H1 (cell line): ENCODE measurements around the gene EXD3. TPM values are rescaled to one million over a fixed set of nuclear protein-coding genes. Genes with fewer than 3 reads are reported as not detected.

Experiments
- CTCF ChIA-PET: fragments of 300-600 bp; sonication (Branson Sonifier 250); formaldehyde crosslinking; loops from one replicate; lab custom pipeline; 2021; ENCODE audit not compliant: partially characterized antibody; lab: Charles Lee
- POLR2A ChIA-PET: fragments of 300-600 bp; sonication (Branson Sonifier 250); formaldehyde crosslinking; loops from one replicate; lab custom pipeline; 2021; ENCODE audit warnings: inconsistent platforms; ENCODE audit not compliant: partially characterized antibody; lab: Charles Lee
- DNase-seq, 2 experiments: peaks; one replicate each; pipeline versions ENCODE4 v3.0.0 to v3.0.0-alpha.2; 2010 to 2022; ENCODE audit warnings: low spot score in 2 of 2, low read depth in 1 of 2, mixed read lengths in 1 of 2
- FAIRE-seq: peaks from 2 replicates; lab custom pipeline; 2011; peaks lifted over from hg19 to GRCh38; lab: Jason Lieb, UNC
- H2AFZ ChIP-seq: 2 replicates; pipeline ENCODE4 v1.8.1; 2012; ENCODE audit warnings: low read length, inconsistent platforms
- H2AK5ac ChIP-seq: 2 replicates; pipeline ENCODE4 v1.6.1; 2013; ENCODE audit warnings: low read depth, low read length
- H2BK120ac ChIP-seq: replicated peaks from 2 replicates; pipeline ENCODE3; 2013; ENCODE audit warnings: low read depth, low read length, inconsistent platforms
- H2BK12ac ChIP-seq: 2 replicates; pipeline ENCODE4 v1.6.1; 2013; ENCODE audit warnings: low read depth, low read length
- H2BK15ac ChIP-seq: 2 replicates; pipeline ENCODE4 v1.6.1; 2013; ENCODE audit warnings: low read length
- H2BK20ac ChIP-seq: 2 replicates; pipeline ENCODE4 v1.6.1; 2013; ENCODE audit warnings: low read length
- H2BK5ac ChIP-seq: 2 replicates; pipeline ENCODE4 v1.6.1; 2013; ENCODE audit warnings: low read depth, low read length
- H3K14ac ChIP-seq: 2 replicates; pipeline ENCODE4 v1.6.1; 2013; ENCODE audit warnings: inconsistent platforms; ENCODE audit not compliant: insufficient read length
- H3K18ac ChIP-seq: 2 replicates; pipeline ENCODE4 v1.6.1; 2013; ENCODE audit warnings: low read length; ENCODE audit errors: extremely low read depth
- H3K23ac ChIP-seq: 2 replicates; pipeline ENCODE4 v1.6.1; 2013; ENCODE audit warnings: inconsistent platforms; ENCODE audit not compliant: insufficient read length
- H3K23me2 ChIP-seq: 2 replicates; pipeline ENCODE4 v1.6.1; 2013; ENCODE audit warnings: low read depth, low read length
- H3K27ac ChIP-seq: 2 replicates; pipeline ENCODE4 v1.6.1; 2011; ENCODE audit warnings: low read depth, low read length, inconsistent platforms
- H3K27me3 ChIP-seq, 4 experiments: replicated peaks in 1 of 4; 1 replicate in 1 of 4; 2 replicates in 3 of 4; pipeline versions ENCODE4 v1.6.1 to v1.8.1; 2011 to 2013; ENCODE audit warnings: low read length in 3 of 4, mild to moderate bottlenecking in 3 of 4, inconsistent platforms in 2 of 4, mixed read lengths in 2 of 4, moderate library complexity in 1 of 4; ENCODE audit not compliant: control insufficient read depth in 3 of 4, insufficient read depth in 3 of 4; ENCODE audit errors: extremely low read depth in 1 of 4
- H3K36me3 ChIP-seq, 4 experiments: 2 replicates each; pipeline versions ENCODE4 v1.6.1 to v1.8.1; 2011 to 2013; ENCODE audit warnings: mild to moderate bottlenecking in 4 of 4, low read length in 3 of 4, moderate library complexity in 2 of 4, control low read depth in 1 of 4, inconsistent platforms in 1 of 4; ENCODE audit not compliant: insufficient read depth in 4 of 4, control insufficient read depth in 2 of 4
- H3K4ac ChIP-seq: replicated peaks from 2 replicates; pipeline ENCODE3; 2013; ENCODE audit warnings: low read length, low read depth, mixed read lengths, inconsistent platforms; ENCODE audit not compliant: insufficient read length
- H3K4me1 ChIP-seq, 4 experiments: replicated peaks in 1 of 4; 1 replicate in 1 of 4; 2 replicates in 3 of 4; pipeline versions ENCODE4 v1.6.1 to v1.8.1; 2011 to 2013; ENCODE audit warnings: low read length in 3 of 4, inconsistent platforms in 2 of 4, mixed read lengths in 1 of 4; ENCODE audit not compliant: insufficient read depth in 4 of 4, control insufficient read depth in 3 of 4
- H3K4me2 ChIP-seq, 2 experiments: 2 replicates each; pipeline versions ENCODE4 v1.6.1 to v1.8.1; 2011 to 2013; ENCODE audit warnings: low read depth in 2 of 2, low read length in 2 of 2, control low read depth in 1 of 2, inconsistent platforms in 1 of 2, mild to moderate bottlenecking in 1 of 2; ENCODE audit not compliant: insufficient read depth in 1 of 2
- H3K4me3 ChIP-seq, 4 experiments: fragments of 200-600, 300-600 bp in 1 of 4; sonication (generic), shearing (Covaris generic), sonication (Bioruptor Twin) in 1 of 4; 2 replicates each; pipeline versions ENCODE4 v1.5.1 to v1.8.1; 2011 to 2016; ENCODE audit warnings: low read length in 4 of 4, low read depth in 3 of 4, control low read depth in 2 of 4, inconsistent platforms in 2 of 4, mild to moderate bottlenecking in 2 of 4, mixed read lengths in 1 of 4, moderate library complexity in 1 of 4; ENCODE audit not compliant: insufficient read depth in 2 of 4; ENCODE audit errors: extremely low read depth in 1 of 4
- H3K56ac ChIP-seq: replicated peaks from 2 replicates; pipeline ENCODE3; 2013; ENCODE audit warnings: low read depth, mild to moderate bottlenecking, mixed read lengths, low read length, inconsistent platforms; ENCODE audit not compliant: insufficient read length
- H3K79me1 ChIP-seq: 2 replicates; pipeline ENCODE4 v1.6.1; 2013; ENCODE audit warnings: low read depth, low read length, control low read depth
- H3K79me2 ChIP-seq, 2 experiments: 2 replicates each; pipeline versions ENCODE4 v1.6.1 to v1.8.1; 2012 to 2013; ENCODE audit warnings: low read length in 2 of 2, mild to moderate bottlenecking in 2 of 2, inconsistent platforms in 1 of 2; ENCODE audit not compliant: insufficient read depth in 2 of 2, control insufficient read depth in 1 of 2
- H3K9ac ChIP-seq, 4 experiments: replicated peaks in 1 of 4; 1 replicate in 1 of 4; 2 replicates in 3 of 4; pipeline versions ENCODE4 v1.6.1 to v1.8.1; 2011 to 2013; ENCODE audit warnings: low read depth in 3 of 4, low read length in 3 of 4, control low read depth in 2 of 4, mild to moderate bottlenecking in 2 of 4, moderate library complexity in 2 of 4, inconsistent platforms in 1 of 4; ENCODE audit errors: extremely low read depth in 1 of 4
- H3K9me3 ChIP-seq, 2 experiments: 2 replicates each; pipeline versions ENCODE4 v1.6.1 to v1.8.1; 2012 to 2013; ENCODE audit warnings: mild to moderate bottlenecking in 2 of 2, moderate library complexity in 2 of 2, control low read depth in 1 of 2, inconsistent platforms in 1 of 2, low read depth in 1 of 2, low read length in 1 of 2, mixed read lengths in 1 of 2; ENCODE audit not compliant: insufficient read depth in 2 of 2
- H4K20me1 ChIP-seq, 2 experiments: replicated peaks in 1 of 2; 2 replicates each; pipeline versions ENCODE3 to v1.8.1; 2011 to 2013; ENCODE audit warnings: inconsistent platforms in 2 of 2, low read length in 2 of 2, mild to moderate bottlenecking in 1 of 2; ENCODE audit not compliant: insufficient read depth in 2 of 2, control insufficient read depth in 1 of 2
- H4K5ac ChIP-seq: 2 replicates; pipeline ENCODE4 v1.6.1; 2013; ENCODE audit warnings: low read length, low read depth, mixed read lengths, inconsistent platforms; ENCODE audit not compliant: insufficient read length
- H4K8ac ChIP-seq: 2 replicates; pipeline ENCODE4 v1.8.0; 2013; ENCODE audit warnings: mild to moderate bottlenecking, moderate library complexity, low read length, inconsistent platforms; ENCODE audit not compliant: insufficient read depth; ENCODE audit errors: extremely low read depth
- H4K91ac ChIP-seq: replicated peaks from 2 replicates; pipeline ENCODE3; 2013; ENCODE audit warnings: low read length, mixed read lengths, inconsistent platforms; ENCODE audit not compliant: insufficient read length
- ATF3 ChIP-seq: IDR thresholded peaks from 2 replicates; pipeline ENCODE4 v1.6.1; 2011; ENCODE audit warnings: low read depth, mild to moderate bottlenecking, low read length; ENCODE audit not compliant: insufficient read depth
- BCL11A ChIP-seq, 2 experiments: IDR thresholded peaks; one replicate each; pipeline ENCODE4 v1.6.1; 2011; ENCODE audit warnings: low read depth in 2 of 2, low read length in 2 of 2, mild to moderate bottlenecking in 2 of 2
- EGR1 ChIP-seq: IDR thresholded peaks from 2 replicates; pipeline ENCODE4 v1.6.1; 2011; ENCODE audit warnings: low read depth, low read length, borderline replicate concordance
- EP300 ChIP-seq, 2 experiments: IDR thresholded peaks; 1 replicate in 1 of 2; 2 replicates in 1 of 2; pipeline ENCODE4 v1.6.1; 2011 to 2012; ENCODE audit warnings: low read depth in 2 of 2, low read length in 2 of 2, mild to moderate bottlenecking in 2 of 2, borderline replicate concordance in 1 of 2, inconsistent platforms in 1 of 2, moderate library complexity in 1 of 2
- GABPA ChIP-seq: IDR thresholded peaks from 2 replicates; pipeline ENCODE4 v1.6.1; 2011; ENCODE audit warnings: mild to moderate bottlenecking, low read length, moderate library complexity, borderline replicate concordance; ENCODE audit not compliant: insufficient read depth
- KDM4A ChIP-seq: IDR thresholded peaks from one replicate; pipeline ENCODE4 v1.7.1; 2012; ENCODE audit warnings: low read depth, mild to moderate bottlenecking, moderate library complexity, low read length, inconsistent platforms; ENCODE audit not compliant: severe bottlenecking
- PHF8 ChIP-seq: fragments of 200-600 bp; sonication (generic); conservative IDR thresholded peaks from 2 replicates; pipeline ENCODE4 v1.7.1; 2012; ENCODE audit warnings: low read depth, mild to moderate bottlenecking, inconsistent platforms, low read length, moderate library complexity
- SIRT6 ChIP-seq: IDR thresholded peaks from one replicate; pipeline ENCODE4 v1.7.1; 2012; ENCODE audit warnings: low read length, inconsistent platforms
- TEAD4 ChIP-seq: IDR thresholded peaks from 2 replicates; pipeline ENCODE4 v1.6.1; 2012; ENCODE audit warnings: low read depth, low read length, inconsistent platforms, mixed read lengths
- WGBS, 2 experiments: shearing (Covaris generic) in 1 of 2; methylation state at CpG; one replicate each; pipeline versions ENCODE4 v1.1.6 to v1.1.7; 2013 to 2015; ENCODE audit warnings: low lambda C conversion rate in 2 of 2, mixed read lengths in 2 of 2, inconsistent platforms in 1 of 2, low coverage in 1 of 2, missing lambda C conversion rate in 1 of 2; ENCODE audit not compliant: insufficient replicate concordance in 2 of 2, insufficient coverage in 1 of 2, insufficient read length in 1 of 2; ENCODE audit errors: extremely low coverage in 1 of 2, missing lambda C conversion rate in 1 of 2; 5-methylcytosine and 5-hydroxymethylcytosine counted together
- polyA plus RNA-seq, 7 experiments: library from polyadenylated mRNA; depleted of rRNA in 3 of 7; stranded (reverse) in 5 of 7; unstranded in 2 of 7; fragments of >200 nt in 5 of 7; fragments of 200-250 nt in 2 of 7; gene quantifications; 1 replicate in 5 of 7; 2 replicates in 1 of 7; 4 replicates in 1 of 7; pipeline versions ENCODE4 v1.2.1 to v1.2.3, GENCODE V29; 2011 to 2013; ENCODE audit warnings: missing spikeins in 2 of 7, mixed read lengths in 2 of 7
- total RNA-seq: library from RNA; stranded (reverse); fragmentation: NEBNext Ultra II Directional; extraction: Animal tissue kit (Norgen Biotek cat#: 25700); gene quantifications from 2 replicates; pipeline ENCODE4 v1.2.1, GENCODE V29; 2021
- TF ChIP-seq, protein P1 (sequence below): IDR thresholded peaks from 2 replicates; pipeline ENCODE4 v1.6.1; 2011; ENCODE audit warnings: low read length, improper control_type of control experiment

EXD3 gene
- total and polyA plus RNA-seq, 2 of the 8 experiments (the other 6 are each of a cell fraction or from before 2014, with no cell fraction given), result 7.2 to 9.4 TPM

DNA sequence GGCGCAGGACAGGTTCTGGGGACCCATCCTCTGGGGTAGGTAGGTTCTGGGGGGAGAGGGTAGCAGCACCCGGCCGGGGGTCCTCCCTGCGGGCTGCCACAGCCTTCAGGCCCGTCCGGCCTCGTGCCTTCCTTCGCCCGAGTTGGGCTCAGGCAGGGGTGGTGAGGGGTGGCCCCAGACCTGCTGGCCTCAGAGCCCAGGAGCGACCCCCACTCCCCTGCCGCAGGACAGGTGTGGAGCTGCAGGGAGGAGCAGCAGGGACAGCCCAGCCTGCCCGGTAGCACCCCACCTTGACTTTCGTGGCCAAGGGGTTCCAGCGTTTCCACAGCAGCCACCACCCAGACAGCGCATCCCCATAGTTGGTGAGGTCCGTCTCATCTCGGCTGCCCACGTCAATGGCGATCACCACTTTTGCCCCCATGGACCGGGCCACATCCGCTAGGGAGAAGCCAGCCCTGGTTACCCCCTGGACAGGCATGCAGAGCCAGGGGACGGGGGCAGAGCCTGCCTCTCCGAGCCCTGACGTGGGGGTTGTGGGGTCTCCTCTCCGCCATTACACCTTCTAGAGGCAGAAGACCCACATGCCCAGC, 39.5 kb upstream of the EXD3 start:
- H4K8ac ChIP-seq, result no peak overlapping the region; the same call in 1 of the 2 replicates
- H3K9me3 ChIP-seq, result no peaks in the 10 kb centered on the region; a peak in 1 of 4 replicates
- no peak overlapping the region for H3K4ac ChIP-seq
- no peak overlapping the region for H2BK120ac ChIP-seq
- no peak overlapping the region for H3K18ac ChIP-seq
- no peak overlapping the region for H3K27ac ChIP-seq
- no peak overlapping the region for H2AK5ac ChIP-seq
- FAIRE-seq (no peak), DNase-seq (no peak)
- H3K56ac ChIP-seq, result no peak overlapping the region
- H4K91ac ChIP-seq, result no peak overlapping the region
- H3K79me2 ChIP-seq, result no peaks in the 10 kb centered on the region; a peak in 1 of 4 replicates
- no peak overlapping the region for H2BK5ac ChIP-seq
- peaks cover 8% of the 10 kb centered on the region; the same call in 1 of the 2 replicates for H3K23me2 ChIP-seq
- no peak overlapping the region for H4K5ac ChIP-seq
- POLR2A ChIA-PET, result interaction anchor here (2.0 kb wide), 1 partner anchor 9 kb away, joined by 6 read pairs; no protein-coding TSS in a partner anchor
- H3K27me3 ChIP-seq, result peaks cover 0 to 19% (median 13%) of the 10 kb centered on the region in 4 experiments; a peak in 5 of 7 replicates
- H3K79me1 ChIP-seq, result peaks cover 3% of the 10 kb centered on the region; the same call in 1 of the 2 replicates
- H2AFZ ChIP-seq, result no peak overlapping the region
- no peak overlapping the region for H2BK12ac ChIP-seq
- H2BK15ac ChIP-seq, result no peak overlapping the region
- H3K4me1 ChIP-seq, result peaks cover 0 to 18% (median 8%) of the 10 kb centered on the region in 4 experiments; a peak in 6 of 7 replicates
- H2BK20ac ChIP-seq, result no peak overlapping the region
- peak overlapping the region; percentile 44 to 56; a peak in 3 of 4 replicates for H3K4me2 ChIP-seq
- no peak overlapping the region for H3K14ac ChIP-seq
- 89% methylated on average over 18 of the region's 25 CpGs; no CpG with 5 or more reads in 1 of the 2 experiments for WGBS, 2 experiments
- CTCF ChIA-PET, result interaction anchor here (1.0 to 1.4 kb wide), 5 partner anchors 9 to 19 kb away, joined by 3 to 6 read pairs (median 3); no protein-coding TSS in a partner anchor
- no peak overlapping the region for H3K9ac ChIP-seq
- no peak overlapping the region for H3K23ac ChIP-seq
- H4K20me1 ChIP-seq, result peaks cover 0 to 10% of the 10 kb centered on the region in 2 experiments
- H3K4me3 ChIP-seq, result peak overlapping the region in 1 of 4 experiments; percentile 51; a peak in 1 of 8 replicates
- H3K36me3 ChIP-seq, result no peaks in the 10 kb centered on the region
- TF ChIP-seq, protein P1, sequence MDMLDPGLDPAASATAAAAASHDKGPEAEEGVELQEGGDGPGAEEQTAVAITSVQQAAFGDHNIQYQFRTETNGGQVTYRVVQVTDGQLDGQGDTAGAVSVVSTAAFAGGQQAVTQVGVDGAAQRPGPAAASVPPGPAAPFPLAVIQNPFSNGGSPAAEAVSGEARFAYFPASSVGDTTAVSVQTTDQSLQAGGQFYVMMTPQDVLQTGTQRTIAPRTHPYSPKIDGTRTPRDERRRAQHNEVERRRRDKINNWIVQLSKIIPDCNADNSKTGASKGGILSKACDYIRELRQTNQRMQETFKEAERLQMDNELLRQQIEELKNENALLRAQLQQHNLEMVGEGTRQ, result no peak
- TF ChIP-seq ATF3 (no peak), GABPA (no peak), TEAD4 (no peak), SIRT6 (no peak), EGR1 (no peak), KDM4A (no peak), BCL11A (IDR thresholded peaks at IDR 0.05; ENCODE audit: low read depth in 2 of 2, low read length in 2 of 2) (no peak), PHF8 (no peak), EP300 (IDR thresholded peaks at IDR 0.05; ENCODE audit: borderline replicate concordance in 1 of 2, low read depth in 2 of 2, low read length in 2 of 2) (no peak)
